ENCODE results near the gene AGO1. TPM values are rescaled to one million over a fixed set of nuclear protein-coding genes. Genes with fewer than 3 reads are reported as not detected.

The AGO1 gene
- total and polyA plus RNA-seq, 2 of the 8 experiments (the other 6 are each of a cell fraction or from before 2014, with no cell fraction given), result 15.1 to 73.7 TPM

DNA sequence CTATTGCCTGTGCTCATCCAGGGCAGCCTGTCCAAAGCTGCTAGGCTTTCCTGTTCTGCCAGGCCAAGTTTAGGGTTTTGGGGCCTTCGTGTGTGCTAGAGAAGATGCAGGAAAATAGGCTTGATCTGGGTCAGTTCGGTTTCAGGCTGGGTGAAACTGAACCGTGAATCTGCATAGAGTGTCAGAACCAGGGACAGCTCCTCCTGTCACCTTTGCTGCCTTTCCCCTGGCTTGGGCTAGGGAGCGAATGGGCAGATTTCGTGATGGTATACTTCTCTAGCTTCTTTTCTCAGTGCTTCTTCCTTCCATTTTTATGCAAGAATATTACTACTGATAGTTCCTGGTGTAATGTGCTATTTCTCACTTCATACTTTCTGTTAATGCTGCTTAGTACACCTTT is 6.0 kb upstream of the AGO1 start:
- DNase-seq (ENCODE audit: low read depth in 1 of 2, low spot score in 2 of 2) (peak in 1 of 2 experiments; percentile 62), FAIRE-seq (peak; percentile 55)
- Histone ChIP-seq H3K23ac (ENCODE audit: insufficient read length) (no peak overlapping the region), H3K23me2 (ENCODE audit: low read depth, low read length) (no peaks in the 10 kb centered on the region), H3K4ac (replicated peaks; ENCODE audit: insufficient read length, low read depth, low read length) (no peak overlapping the region), H3K56ac (replicated peaks; ENCODE audit: insufficient read length, low read depth, low read length) (no peak overlapping the region), H4K5ac (ENCODE audit: insufficient read length, low read depth, low read length) (no peak overlapping the region), H2AK5ac (ENCODE audit: low read depth, low read length) (no peak overlapping the region), H3K79me1 (ENCODE audit: low read depth, low read length) (no peaks in the 10 kb centered on the region), H3K27me3 (replicated peaks in 1 of 4; ENCODE audit: control insufficient read depth in 3 of 4, extremely low read depth in 1 of 4, insufficient read depth in 3 of 4, low read length in 3 of 4) (no peaks in the 10 kb centered on the region), H3K14ac (ENCODE audit: insufficient read length) (no peak overlapping the region), H3K4me2 (ENCODE audit: insufficient read depth in 1 of 2, low read depth in 2 of 2, low read length in 2 of 2) (no peak overlapping the region), H2BK12ac (ENCODE audit: low read depth, low read length) (no peak overlapping the region), H3K4me1 (replicated peaks in 1 of 4; ENCODE audit: control insufficient read depth in 3 of 4, insufficient read depth in 4 of 4, low read length in 3 of 4) (no peaks in the 10 kb centered on the region), H2AFZ (ENCODE audit: low read length) (no peak overlapping the region), H2BK120ac (replicated peaks; ENCODE audit: low read depth, low read length) (no peak overlapping the region), H3K36me3 (ENCODE audit: control insufficient read depth in 2 of 4, insufficient read depth in 4 of 4, low read length in 3 of 4) (no peaks in the 10 kb centered on the region), H2BK5ac (ENCODE audit: low read depth, low read length) (no peak overlapping the region), H3K9me3 (ENCODE audit: insufficient read depth in 2 of 2, low read depth in 1 of 2, low read length in 1 of 2) (no peaks in the 10 kb centered on the region), H3K9ac (replicated peaks in 1 of 4; ENCODE audit: extremely low read depth in 1 of 4, low read depth in 3 of 4, low read length in 3 of 4) (no peak overlapping the region), H2BK20ac (ENCODE audit: low read length) (no peak overlapping the region), H3K79me2 (ENCODE audit: control insufficient read depth in 1 of 2, insufficient read depth in 2 of 2, low read length in 2 of 2) (no peaks in the 10 kb centered on the region), H4K91ac (replicated peaks; ENCODE audit: insufficient read length, low read length) (no peak overlapping the region), H4K8ac (ENCODE audit: extremely low read depth, insufficient read depth, low read length) (no peak overlapping the region), H3K4me3 (ENCODE audit: extremely low read depth in 1 of 4, insufficient read depth in 2 of 4, low read depth in 3 of 4, low read length in 4 of 4) (no peak overlapping the region), H3K18ac (ENCODE audit: extremely low read depth, low read length) (no peak overlapping the region), H3K27ac (ENCODE audit: low read depth, low read length) (no peak overlapping the region), H2BK15ac (ENCODE audit: low read length) (no peak overlapping the region), H4K20me1 (replicated peaks in 1 of 2; ENCODE audit: control insufficient read depth in 1 of 2, insufficient read depth in 2 of 2, low read length in 2 of 2) (peaks cover 0 to 1% of the 10 kb centered on the region in 2 experiments)
- CTCF ChIA-PET (ENCODE audit: partially characterized antibody), result interaction anchor here (0.7 to 1.2 kb wide), 3 partner anchors 11 to 19 kb away, joined by 3 to 4 read pairs (median 3); no protein-coding TSS in a partner anchor
- TF ChIP-seq SIN3A (conservative IDR thresholded peaks at IDR 0.05 in 1 of 2, IDR thresholded peaks at IDR 0.05 in 1 of 2; ENCODE audit: low read depth in 1 of 2, low read length in 2 of 2), result peak; percentile 96 to 97
- TF ChIP-seq TBP (IDR thresholded peaks at IDR 0.05; ENCODE audit: low read depth, low read length), result no peak
- TF ChIP-seq ASH2L (IDR thresholded peaks at IDR 0.05; ENCODE audit: low read length), result no peak
- TF ChIP-seq NRF1 (IDR thresholded peaks at IDR 0.05; ENCODE audit: low read depth, low read length), result no peak
- no peak for TF ChIP-seq BACH1 (IDR thresholded peaks at IDR 0.05; ENCODE audit: low read length)
- peak; percentile 54 for TF ChIP-seq SAP30 (IDR thresholded peaks at IDR 0.05; ENCODE audit: insufficient read depth, insufficient replicate concordance, low read length)
- WGBS, 2 experiments (ENCODE audit: extremely low coverage in 1 of 2, insufficient coverage in 1 of 2, insufficient read length in 1 of 2, insufficient replicate concordance in 2 of 2, low coverage in 1 of 2, low lambda C conversion rate in 2 of 2, missing lambda C conversion rate in 1 of 2), result 53% methylated on average over 5 of the region's 5 CpGs; no CpG with 5 or more reads in 1 of the 2 experiments
- POLR2A ChIA-PET (ENCODE audit: partially characterized antibody), result interaction anchor here (0.6 to 1.2 kb wide), 4 partner anchors 21 to 359 kb away, joined by 3 read pairs; no protein-coding TSS in a partner anchor
